NCI-H1694 treated with DMSO at 0.1 percent for 48 hours (cell line): Measurements from ENCODE around the gene PRELP.

ENCODE experiments used
- DNase-seq: peaks from one replicate; lab custom pipeline; 2025; lab: John Stamatoyannopoulos, UW

The PRELP gene

GRCh38 chr1:203525685-203526084 is 50.1 kb downstream of the PRELP start:
- DNase-seq = no peak

GRCh38 chr1:203526130-203526529 is 50.5 kb downstream of the PRELP start:
- DNase-seq = no peak

- no peak for DNase-seq
These were observed 51.0 kb downstream of the PRELP start for GRCh38 chr1:203526572-203526971.

- DNase-seq = no peak
These were observed 51.4 kb downstream of the PRELP start for GRCh38 chr1:203527013-203527412.

- peak; percentile 89 for DNase-seq
These were observed 52.5 kb downstream of the PRELP start for GRCh38 chr1:203528063-203528462.

- DNase-seq = no peak
These were observed 53.6 kb downstream of the PRELP start for GRCh38 chr1:203528976-203529835.

GRCh38 chr1:203531063-203531462 is 55.5 kb downstream of the PRELP start:
- no peak for DNase-seq

GRCh38 chr1:203534012-203534411 is 58.4 kb downstream of the PRELP start:
- no peak for DNase-seq

GRCh38 chr1:203534526-203534925 is 58.9 kb downstream of the PRELP start:
- DNase-seq = no peak

GRCh38 chr1:203536575-203536974 is 61.0 kb downstream of the PRELP start:
- DNase-seq = no peak

GRCh38 chr1:203536980-203537455 is 61.4 kb downstream of the PRELP start:
- no peak for DNase-seq

- DNase-seq = no peak
These were observed 62.3 kb downstream of the PRELP start for GRCh38 chr1:203537806-203538464.

- no peak for DNase-seq
These were observed 63.1 kb downstream of the PRELP start for GRCh38 chr1:203538726-203539125.

GRCh38 chr1:203539831-203540546 is 64.4 kb downstream of the PRELP start:
- no peak for DNase-seq
